Suppressor macrophage (primary cell): Measurements from ENCODE around the gene PLXNA4.

Source experiments
- DNase-seq, 4 experiments: peaks; one replicate each; pipeline ENCODE4 v3.0.0-alpha.2; 2020 to 2022

Gene PLXNA4

DNA sequence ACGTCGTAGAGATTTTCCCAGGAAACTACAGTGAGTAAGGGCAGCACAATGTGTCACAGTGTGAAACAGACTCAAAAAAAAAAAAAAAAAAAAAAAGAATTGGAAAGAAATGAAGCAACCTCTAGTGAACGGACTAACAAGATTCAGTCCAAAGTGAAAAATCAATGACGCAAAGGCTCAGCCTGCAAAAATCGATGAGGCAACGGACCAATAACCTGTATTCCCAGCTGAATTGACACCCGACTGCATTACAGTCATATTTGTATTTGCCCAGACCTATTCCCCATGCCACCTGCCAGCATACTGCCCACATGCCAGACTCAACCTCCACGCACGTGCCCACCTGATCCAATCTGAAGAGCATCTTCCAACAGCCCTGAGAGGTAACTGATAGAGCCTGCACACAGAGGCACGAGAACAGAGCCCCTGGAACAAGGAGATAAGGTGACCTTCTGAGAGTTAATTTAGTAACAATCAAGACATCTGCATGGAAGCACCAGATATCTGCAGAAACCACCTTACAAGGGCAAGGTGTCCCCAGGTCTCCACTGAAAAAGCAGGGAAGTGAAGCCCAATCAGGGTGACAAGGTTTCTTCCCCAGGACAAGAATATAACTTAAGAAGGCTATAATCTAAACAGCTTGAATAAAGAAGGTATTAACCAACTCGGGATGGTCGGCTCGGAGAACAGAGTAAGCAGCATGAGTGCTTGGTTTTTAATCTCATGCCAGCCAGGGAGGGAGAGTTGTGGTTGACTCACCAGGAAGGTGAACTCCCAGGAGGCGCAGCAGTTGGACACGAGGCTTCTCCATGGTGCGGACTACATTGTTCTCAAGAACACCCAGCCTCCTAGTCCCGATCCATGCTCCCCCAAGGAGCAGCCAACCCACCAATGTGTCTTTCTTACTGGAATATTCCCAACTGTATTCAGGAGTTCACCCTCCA, 48.5 kb downstream of the PLXNA4 start:
- no peak for DNase-seq

DNA sequence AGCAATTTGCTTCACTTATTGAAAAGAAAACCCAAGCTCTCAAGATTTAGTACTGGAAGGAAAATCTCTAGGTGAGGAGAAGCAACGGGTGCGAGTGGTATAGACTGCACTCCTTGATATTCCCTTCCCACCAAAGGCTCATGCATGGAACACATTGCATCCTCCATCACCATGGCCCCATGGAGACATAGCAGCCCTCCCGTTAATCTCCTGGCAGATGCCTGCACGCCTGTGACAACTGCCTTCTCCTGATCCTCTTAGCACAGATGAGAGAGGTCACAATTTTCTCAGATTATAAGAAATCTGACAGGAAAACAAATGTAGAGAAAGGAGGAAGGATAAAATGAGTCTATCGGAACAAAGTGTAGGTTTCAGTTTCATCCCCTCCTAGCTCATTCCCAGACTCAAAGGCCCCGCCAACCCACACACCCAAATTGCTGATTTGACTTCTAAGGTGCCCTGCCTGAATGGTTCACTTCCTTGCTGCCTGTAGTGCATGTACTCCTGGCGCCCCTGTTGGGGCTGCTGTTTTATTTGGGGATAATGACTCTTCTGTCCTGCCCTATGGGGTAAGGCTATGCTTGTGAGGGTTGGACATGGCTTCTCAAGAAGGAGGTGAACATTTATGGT, 50.0 kb downstream of the PLXNA4 start:
- peak in 1 of 4 experiments; percentile 15 for DNase-seq

DNA sequence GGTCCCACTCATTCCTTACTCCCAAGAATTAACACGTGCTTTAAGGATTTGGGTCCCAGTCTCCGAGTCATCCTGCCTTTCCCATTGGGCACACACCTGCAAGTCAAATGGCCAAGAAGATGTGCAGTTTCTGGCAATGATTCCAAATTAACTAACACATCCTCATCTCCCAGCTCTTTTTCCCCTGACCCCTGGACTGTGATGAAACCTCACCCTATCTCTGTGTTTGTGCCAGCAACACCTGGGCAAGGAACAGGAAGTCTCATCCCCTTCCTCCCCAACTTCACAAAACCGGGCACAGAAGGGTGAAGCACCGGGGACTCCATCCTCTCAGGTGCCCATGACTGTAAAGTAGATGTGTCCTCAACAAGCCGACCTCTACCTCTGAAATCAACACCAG, 54.8 kb downstream of the PLXNA4 start:
- DNase-seq = no peak

DNA sequence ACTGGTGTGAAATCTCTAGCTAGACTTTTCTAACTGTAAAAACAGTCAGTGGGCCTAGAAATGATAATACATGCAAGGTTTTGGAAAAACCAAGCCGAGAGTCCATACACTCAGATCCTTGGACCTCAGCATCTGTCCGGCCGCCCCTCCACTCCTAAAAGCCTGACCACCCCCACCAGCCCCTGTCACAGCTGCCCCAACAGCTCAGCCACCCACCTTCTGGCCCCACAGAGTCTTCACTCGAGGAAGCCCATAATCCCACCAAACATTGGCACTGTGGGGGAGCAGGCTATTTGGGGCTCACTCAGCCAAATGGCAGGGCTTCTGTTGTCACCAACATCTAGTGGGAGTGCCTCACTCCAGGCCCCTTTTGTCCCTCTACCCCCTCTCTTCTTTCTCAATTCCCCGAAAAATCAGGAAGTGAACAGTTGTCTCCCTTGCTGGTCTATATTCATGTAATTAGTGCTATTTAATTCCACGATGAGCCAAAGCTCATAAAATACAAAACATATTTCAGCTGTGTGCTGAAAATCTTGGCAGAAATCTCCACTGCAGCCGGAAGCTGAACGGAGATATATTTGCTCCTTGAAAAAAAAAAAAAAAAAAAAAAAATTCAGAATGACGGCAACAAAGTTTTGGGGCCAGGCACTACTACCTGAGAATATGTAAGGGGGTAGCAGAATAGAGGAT, 55.5 kb downstream of the PLXNA4 start:
- peak in 2 of 4 experiments; percentile 17 to 31 for DNase-seq

DNA sequence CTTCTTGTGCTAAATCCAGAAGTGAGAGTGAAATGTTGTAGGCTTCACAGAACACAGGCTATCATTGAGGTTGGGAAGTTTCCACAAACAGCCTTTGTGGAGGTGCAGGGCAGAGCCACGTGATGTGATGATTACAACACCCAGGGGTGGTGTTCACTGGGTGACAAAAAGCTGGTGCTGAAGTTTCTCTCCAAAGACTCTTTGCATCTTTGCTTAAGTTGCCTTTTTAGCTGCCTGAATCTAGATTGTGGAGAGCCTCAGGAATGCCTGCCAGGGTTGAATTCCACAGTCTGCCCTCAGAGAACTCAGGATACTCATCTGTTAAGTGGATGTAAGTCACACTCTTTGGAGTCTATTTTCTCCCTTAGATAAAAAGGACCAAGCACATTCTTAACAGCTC, 56.3 kb downstream of the PLXNA4 start:
- peak; percentile 38 to 70 (median 60) for DNase-seq

DNA sequence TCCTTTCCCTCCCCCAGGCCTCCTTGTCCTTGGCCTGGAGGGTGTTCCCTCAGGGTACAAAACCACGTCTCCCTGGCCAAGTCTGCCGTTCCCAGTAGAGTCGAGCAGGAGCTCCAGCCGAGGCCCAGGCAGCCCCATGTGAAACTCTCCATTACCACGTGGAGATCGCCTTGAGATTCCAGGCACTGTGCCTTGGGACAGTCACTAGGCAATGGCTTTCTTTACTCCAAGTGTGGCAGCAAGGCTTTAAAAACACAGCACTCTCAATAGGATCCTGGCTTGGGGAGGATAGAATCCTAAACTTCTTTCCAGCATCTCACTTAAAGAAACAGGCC, 57.5 kb downstream of the PLXNA4 start:
- DNase-seq = no peak

DNA sequence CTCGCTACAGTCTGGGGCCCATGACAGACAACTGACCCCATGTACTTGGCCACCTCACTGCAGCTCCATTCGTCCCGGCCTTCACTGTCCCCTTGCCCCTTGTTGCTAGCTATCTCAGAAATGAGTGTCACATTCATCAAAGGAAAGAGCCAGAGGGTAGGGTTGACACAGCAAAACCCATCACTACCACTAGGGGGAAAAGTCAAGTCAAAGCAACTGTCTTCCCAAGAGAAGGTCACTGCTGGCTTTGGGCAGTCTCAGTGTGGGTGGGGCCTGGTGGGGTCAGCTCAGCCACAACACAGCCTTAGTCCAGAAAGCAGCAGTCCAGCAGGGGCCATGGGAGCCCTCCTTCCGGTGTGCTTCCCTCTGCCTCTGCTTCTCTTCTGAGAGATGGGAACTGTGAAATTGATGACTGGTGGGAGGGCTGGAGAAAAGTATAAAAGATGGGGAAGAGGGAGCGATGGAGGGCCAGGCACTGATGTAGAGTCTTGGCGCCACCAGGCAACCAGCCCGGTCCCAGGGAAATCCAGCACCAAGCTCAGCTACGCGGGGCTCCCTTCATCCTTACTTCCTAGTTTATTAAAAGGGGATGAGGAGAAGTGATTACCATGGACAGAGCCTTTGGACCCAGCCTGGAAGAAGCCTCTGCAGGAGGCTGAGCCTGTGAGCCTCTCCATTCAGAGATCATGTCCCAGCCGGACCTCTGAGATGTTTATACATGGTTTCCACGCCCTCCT, 58.0 kb downstream of the PLXNA4 start:
- DNase-seq = peak in 3 of 4 experiments; percentile 36 to 48 (median 46)

DNA sequence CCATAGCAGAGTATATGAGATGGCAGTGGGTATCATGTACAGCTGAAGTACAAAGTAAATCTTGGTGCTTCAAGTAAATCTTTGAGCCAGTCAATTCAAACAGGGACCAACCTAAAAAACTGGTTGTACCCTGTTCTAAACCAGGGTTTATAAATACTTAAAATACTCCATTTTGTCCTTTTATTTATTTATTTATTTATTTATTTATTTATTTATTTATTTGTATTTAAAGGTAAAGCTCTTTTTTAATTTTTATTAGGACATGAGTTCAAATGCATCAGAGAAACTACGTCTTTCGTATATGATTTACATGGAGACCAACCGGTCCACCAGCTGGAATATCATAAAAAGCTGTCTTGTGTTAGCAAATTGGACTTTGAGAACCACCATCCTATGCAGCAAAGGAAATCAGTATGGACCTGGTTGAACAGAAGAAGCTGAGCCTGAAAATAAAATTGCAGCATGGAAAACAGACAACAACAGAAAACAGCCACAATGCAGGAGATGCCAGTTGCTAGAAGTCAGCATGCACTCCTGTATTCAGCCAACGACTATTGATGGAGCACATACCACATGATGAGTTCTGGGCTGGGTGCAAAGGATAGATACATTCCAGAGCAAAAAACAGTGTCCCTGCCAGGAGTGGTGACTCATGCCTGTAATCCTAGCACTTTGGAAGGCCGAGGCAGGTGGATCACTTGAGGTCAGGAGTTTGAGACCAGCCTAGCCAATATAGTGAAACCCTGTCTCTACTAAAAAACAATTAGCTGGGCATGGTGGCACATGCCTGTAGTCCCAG, 60.0 kb downstream of the PLXNA4 start:
- DNase-seq = no peak

DNA sequence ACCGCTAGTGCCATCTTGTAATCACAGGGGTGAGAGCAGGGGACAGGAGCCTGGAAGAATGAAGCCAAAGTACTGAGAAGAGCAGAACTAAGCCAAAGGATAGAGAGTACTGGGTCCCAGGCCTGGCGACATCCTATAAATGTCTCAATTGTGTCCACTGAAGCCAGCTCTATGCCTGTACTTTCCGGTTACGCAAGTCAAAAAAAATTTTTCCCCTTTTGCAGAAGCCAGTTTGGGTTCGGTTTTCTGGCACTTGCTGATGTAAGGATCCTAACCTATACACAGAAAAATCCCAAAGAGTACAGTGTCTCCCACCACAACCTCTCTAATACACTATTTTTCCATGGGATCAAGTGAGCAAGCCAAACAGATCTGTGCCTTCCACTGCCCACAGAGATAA, 61.1 kb downstream of the PLXNA4 start:
- DNase-seq = no peak

DNA sequence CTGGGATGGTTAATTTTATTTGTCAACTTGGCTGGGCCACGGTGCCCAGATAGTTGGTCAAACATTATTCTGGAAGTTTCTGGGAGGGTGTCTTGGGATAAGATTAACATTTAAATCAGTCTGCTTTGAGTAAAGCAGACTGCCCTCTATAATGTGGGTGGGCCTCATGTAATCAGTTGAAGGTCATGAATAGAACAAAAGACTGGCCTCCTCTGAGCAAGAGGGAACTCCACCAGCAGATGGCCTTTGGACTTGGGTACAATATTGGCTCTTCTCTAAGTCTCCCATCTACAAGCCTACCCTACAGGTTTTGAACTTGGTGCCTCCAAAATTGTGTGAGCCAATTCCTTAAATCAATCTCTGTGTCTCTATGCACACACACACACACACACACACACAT, 61.8 kb downstream of the PLXNA4 start:
- no peak for DNase-seq

DNA sequence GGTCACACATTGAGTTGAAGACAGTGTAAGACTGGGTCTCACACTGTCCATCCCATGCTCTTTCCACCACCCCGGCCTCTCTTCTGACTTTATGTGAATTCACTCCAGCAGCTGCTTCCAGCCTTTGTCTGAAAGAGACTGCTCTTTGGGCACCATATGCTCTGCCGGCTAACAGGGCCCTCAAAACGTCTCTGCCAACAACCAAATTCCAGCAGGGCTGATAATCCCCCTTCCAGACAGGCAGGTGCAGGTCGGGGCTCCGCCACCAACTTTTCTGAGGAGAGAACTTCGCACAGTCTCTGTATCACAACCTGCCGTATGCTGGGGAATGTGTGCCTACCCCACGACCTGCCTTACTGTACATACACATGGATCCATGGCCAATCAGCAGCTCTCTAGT, 64.3 kb downstream of the PLXNA4 start:
- DNase-seq = no peak

DNA sequence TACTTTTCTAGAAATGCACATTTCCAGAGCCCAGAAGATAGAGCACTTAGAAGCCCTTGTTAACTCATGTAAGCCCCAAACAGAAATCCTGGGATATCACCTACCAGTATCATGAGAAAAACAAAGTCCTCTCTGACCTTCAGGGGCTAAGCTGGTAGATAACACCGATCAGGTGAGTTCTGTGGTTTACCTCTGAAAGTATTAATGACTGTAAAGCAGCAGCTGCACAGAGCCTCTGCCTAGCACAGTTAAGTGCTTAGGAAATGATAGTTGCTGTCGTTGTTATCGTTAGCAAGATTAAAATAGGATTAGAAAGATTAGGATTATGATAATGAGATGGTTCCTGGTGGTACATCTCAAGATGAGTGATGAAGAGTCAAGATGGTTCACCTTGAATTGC, 64.9 kb downstream of the PLXNA4 start:
- no peak for DNase-seq

DNA sequence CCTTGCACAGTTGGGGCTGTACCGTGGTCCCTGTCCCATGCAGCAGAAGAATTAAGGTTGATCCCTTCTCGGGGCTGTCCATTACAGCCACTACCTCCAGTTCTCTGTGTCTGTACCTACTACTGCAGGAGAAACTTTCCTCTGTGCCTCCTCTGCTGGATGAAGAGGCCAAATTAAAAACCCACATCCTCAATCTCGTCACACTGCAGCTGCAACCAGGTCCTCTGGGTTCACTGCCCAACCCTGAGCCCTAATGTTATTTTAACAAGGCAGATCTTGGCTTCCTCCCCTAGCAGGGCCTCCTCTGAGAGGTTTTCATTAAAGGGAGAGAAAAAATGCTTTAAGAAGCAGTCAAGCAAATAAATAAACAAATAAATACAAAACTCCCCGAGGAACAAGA, 66.6 kb downstream of the PLXNA4 start:
- DNase-seq = no peak

DNA sequence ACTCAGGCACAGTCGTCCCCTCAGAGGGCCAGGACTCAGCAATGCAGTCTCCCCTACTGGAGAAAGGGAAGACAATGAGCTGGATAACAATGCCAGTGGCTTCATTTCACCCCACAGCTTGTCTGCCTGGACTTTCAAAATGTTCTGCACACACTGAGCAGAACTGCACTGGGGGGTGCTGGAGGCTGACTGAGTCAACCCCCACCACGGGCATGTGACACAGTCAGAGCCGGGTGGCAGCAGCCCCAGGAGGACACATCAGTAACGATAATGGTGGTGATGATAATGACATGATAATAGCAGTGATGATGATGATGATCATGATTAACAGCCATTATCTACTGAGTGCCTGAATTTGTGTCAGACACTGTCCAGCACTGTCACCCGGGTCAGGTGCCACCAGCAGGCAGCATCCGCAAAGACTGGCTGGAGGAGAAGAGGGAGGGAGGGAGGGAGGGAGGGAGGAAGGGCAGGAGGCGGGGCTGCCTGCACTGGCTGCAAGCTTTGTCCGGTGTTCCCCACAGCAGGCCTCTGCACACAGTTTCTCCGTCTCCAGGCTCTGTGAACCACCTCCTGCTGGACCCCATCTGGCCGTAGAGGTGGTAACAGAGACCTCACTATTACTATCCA, 67.4 kb downstream of the PLXNA4 start:
- no peak for DNase-seq

DNA sequence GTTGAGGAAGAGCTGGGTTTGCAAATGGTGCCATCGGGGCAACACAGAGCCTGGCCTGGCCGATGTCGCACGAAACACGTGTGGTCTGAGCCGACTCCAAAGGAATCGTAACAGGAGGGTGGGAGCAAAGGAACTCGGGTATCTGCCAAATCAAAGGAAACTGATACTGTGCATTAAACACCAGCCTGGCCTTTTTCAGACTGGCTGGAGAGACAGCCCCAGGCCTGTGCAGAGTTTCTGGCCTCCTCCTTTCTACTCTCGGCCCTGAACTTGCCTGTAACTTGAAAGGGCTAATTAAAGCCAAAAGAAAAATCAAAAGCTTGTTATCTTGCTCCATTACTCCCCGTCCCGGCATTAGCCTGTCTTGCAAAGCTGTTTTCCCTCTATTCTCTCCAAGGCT, 71.4 kb downstream of the PLXNA4 start:
- DNase-seq = no peak

DNA sequence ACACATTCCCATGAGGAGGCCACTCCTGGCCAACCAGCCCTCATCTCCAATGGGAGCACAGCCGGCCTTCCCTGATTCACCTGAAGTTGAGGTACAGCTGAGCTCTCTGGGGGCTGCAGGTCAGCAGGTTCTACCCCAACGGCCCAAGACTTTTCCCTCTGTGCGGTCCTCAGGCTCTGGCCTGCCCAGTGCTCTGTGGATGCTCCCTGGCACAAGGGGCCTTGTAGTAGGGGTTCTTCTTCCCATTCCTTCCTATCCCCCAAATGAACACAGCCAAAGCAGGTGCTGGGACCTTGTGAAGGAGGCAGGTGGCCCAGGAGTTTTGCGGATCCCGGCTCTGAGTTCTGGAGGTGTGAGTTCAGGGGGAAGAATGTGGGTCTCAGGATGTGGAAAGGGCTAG, 72.2 kb downstream of the PLXNA4 start:
- no peak for DNase-seq

DNA sequence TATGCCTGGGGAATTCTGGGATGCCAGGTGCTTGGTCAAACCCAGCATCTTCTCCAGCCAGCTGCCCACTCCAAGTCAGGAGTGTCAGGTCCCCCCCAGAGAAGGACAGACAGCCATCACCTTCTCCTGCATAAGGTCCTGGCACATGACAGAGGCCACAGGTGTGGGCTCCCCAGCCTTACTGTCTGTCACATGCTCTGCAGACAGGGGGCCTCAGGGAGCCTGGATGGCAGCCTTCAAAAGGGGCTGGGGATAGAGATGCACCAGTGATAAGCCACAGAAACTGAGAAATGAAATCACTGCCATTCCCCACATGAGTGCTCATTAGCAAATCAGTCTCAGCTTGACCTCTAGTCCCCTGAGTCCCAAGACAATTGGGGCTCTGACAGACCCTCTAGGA, 72.9 kb downstream of the PLXNA4 start:
- no peak for DNase-seq

DNA sequence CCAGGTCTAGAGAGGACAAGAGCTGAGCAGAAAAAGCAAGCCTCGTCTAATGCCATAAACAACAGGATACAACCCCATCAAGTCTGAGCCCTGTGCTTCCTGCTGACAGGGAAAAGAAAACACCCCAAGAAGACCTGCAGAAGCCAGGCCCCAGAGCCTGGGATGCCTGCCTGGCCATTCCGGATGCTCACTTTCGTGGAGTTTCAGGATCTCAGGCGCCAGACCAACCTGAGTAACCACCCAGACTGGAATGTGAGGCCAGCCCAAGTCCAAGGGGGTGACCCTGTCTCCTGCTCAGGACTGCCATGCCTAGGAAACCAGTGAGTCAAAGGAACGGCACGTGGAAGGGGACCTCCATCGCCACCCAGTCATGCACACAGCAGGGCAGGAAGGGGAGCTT, 74.3 kb downstream of the PLXNA4 start:
- no peak for DNase-seq

DNA sequence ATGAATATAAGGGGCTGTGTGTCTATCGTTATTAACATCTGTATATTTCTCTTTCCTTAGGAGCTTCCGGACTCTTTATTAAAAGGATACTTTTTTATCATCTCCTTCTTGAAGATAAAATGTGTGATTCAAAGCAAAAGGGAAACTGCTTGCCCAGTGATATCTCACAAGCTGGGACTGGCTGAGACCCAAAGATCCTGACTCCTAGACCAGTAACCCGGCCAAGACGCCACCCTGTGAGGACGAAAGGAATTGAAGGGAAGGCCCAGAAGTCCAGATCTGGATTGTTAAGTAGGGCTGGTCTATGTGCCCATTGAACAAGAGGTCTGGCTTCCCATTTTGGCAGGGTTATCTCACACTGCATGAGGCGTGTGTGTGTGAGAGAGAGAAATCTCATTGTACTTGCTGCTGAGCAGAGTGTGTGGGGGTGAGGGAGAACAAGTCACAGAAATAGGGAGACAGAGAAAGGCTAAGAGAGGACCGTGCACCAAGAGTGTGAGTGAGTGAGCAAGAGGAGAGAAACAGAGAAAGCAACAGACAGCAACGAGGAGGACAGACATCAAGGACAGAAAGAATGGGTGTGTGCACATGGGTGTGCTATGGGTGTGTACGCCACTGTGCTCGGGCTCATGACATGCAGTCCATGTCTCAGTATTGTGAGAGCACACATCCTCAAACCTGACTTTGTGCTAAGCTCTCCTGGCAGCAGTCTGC, 75.4 kb downstream of the PLXNA4 start:
- DNase-seq = no peak

DNA sequence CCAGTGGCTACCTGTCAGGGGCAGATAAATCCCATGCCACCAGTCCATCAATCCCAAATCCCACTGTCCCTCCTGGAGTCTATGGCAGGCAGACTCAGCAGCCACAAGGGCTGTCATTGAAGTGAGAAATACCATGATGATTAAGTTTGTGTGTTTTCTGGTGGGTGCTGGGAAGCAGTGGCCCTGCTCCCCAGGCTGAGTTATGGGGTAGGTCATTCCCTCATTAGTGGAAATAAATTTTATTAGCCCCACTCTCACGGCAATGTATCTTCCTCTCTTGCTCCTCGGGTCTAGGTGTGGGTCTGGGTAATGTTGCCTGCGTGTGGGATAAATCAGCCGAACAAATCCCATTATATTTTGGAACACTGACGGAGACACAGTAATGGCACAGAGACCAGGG, 76.8 kb downstream of the PLXNA4 start:
- DNase-seq = no peak

DNA sequence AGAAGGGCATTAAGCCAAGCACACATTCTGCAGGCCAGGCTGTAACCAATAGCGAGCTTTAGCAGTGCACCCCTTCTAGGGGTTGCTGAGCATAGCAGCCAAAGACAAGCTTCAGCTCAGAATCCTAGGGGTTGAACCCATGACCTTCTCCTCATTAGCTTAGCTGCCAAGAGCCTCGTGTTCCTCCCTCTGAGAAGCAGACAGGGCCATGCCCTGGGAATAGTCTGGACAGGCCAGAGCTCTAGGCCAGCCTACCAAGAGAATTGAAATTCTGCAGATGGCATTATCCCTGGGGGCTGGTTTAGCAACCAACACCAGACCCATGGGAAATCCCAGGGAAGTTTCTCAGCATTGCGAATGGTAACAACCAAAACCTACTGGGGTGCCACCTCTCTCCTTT, 77.2 kb downstream of the PLXNA4 start:
- DNase-seq = no peak
